Muscle of leg (tissue), 16 donors: ENCODE data around the gene ZNF365. TPM values are rescaled to one million over a fixed set of nuclear protein-coding genes. Genes with fewer than 3 reads are reported as not detected.

Experiments
- DNase-seq: peaks from one replicate; pipeline ENCODE4 v3.0.0; 2013
- H3K27ac ChIP-seq: one replicate; pipeline ENCODE4 v1.5.1; 2013; ENCODE audit warnings: mild to moderate bottlenecking, low read length, control low read depth
- H3K27me3 ChIP-seq: one replicate; pipeline ENCODE4 v1.6.1; 2013; ENCODE audit warnings: low read length; ENCODE audit not compliant: control insufficient read depth, insufficient read depth
- H3K36me3 ChIP-seq: one replicate; pipeline ENCODE4 v1.6.1; 2013; ENCODE audit warnings: low read length; ENCODE audit not compliant: control insufficient read depth, insufficient read depth
- H3K4me1 ChIP-seq: one replicate; pipeline ENCODE4 v1.6.1; 2013; ENCODE audit warnings: low read length; ENCODE audit not compliant: control insufficient read depth, insufficient read depth
- H3K4me3 ChIP-seq: one replicate; pipeline ENCODE4 v1.5.1; 2013; ENCODE audit warnings: low read length, control low read depth
- H3K9me3 ChIP-seq: replicated peaks from 2 replicates; pipeline ENCODE4 v1.6.1; 2013; ENCODE audit warnings: low read depth, low read length; ENCODE audit not compliant: control insufficient read depth
- WGBS: methylation state at CpG from one replicate; pipeline ENCODE4 v1.1.5; 2013; ENCODE audit warnings: missing lambda C conversion rate; ENCODE audit not compliant: insufficient coverage; 5-methylcytosine and 5-hydroxymethylcytosine counted together
- long read RNA-seq, 11 donors: transcript quantifications; one replicate each; lab custom pipeline, GENCODE V29; 2026
- polyA plus RNA-seq, 8 donors: library from polyadenylated mRNA; unstranded; fragments of 120-200 nt; gene quantifications; one replicate each; pipeline versions ENCODE4 v1.2.1 to v1.2.3, GENCODE V29; 2013; ENCODE audit warnings: inconsistent platforms in 1 of 8, low replicate concordance in 1 of 8; ENCODE audit not compliant: insufficient read length in 8 of 8, insufficient read depth in 1 of 8
- total RNA-seq: library from RNA; stranded (reverse); fragments of 120-200 nt; gene quantifications from one replicate; pipeline ENCODE4 v1.2.4, GENCODE V29; 2013

Gene ZNF365, protein sequence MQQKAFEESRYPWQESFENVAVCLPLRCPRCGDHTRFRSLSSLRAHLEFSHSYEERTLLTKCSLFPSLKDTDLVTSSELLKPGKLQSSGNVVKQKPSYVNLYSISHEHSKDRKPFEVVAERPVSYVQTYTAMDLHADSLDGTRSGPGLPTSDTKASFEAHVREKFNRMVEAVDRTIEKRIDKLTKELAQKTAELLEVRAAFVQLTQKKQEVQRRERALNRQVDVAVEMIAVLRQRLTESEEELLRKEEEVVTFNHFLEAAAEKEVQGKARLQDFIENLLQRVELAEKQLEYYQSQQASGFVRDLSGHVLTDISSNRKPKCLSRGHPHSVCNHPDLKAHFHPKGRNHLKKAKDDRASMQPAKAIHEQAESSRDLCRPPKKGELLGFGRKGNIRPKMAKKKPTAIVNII
- total RNA-seq (0.13 TPM), polyA plus RNA-seq (under 1 TPM; 0.05 to 0.30 (median 0.17) TPM)
- long read RNA-seq, donor 1: 0 reads
- long read RNA-seq, donor 2: 0 reads
- long read RNA-seq, donor 3: 0 reads
- long read RNA-seq, donor 4: 0 reads
- long read RNA-seq, donor 5: 0 reads
- long read RNA-seq, donor 6: 0 reads
- long read RNA-seq, donor 7: 0 reads
- long read RNA-seq, donor 8: 0 reads
- long read RNA-seq, donor 9: 0 reads
- long read RNA-seq, donor 10: 0 reads
- long read RNA-seq, donor 11: 0 reads

DNA sequence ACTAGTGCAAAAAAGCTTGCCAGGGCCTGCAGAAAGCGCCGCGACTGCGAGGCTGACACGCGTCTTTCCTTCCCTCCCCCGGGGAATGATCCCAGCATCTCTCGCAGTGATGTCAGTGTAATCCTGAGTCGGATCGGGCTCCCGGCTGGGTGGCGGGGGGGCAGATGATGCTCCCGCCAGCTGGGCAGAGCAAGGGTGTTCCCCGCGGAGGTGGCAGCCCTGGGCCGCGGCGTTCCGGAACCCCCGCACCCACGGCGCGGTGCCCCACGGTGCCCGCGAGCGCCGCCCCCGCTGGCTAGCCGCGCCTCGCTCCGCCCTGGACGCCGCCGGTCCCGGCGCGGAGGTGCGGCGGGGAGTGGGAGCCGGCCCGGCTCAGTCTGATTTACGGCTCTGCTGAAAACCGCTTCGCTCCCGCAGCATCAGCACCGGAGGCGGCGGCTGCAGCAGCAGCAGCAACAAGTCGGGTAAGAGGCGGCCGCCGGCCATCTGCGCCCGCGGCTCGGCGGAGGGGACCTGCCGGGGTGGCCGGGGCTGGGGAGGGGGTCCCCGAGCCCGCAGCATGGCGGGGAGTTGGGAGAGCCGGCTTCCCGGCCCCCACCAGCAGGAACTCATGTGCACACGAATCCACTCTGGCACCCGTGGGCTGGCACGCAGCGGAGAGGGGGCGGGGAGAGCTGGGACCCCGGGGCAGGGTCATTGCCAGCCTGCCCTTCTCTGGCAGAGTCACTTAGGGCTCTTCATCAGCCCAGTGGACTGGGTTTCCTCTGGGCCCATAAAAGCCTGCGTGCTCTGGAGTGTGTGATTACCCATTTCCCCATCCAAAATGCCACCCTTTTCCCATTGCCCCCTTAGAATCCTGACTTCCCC, at the start of gene ZNF365:
TSS of gene ZNF365 (plus strand) at position 375 of the 867 bp plus-strand sequence. CDS start 1,825 bp downstream, outside the sequence.
- Histone ChIP-seq H3K4me1 (peaks cover 8% of the 10 kb centered on the region), H3K36me3 (no peaks in the 10 kb centered on the region), H3K27me3 (peaks cover 15% of the 10 kb centered on the region), H3K4me3 (peak within 1 kb of the TSS; percentile 44), H3K9me3 (no peaks in the 10 kb centered on the region), H3K27ac (no peak within 1 kb of the TSS)
- WGBS: 1% methylated on average over 70 of the region's 73 CpGs
- DNase-seq: peak; percentile 44

DNA sequence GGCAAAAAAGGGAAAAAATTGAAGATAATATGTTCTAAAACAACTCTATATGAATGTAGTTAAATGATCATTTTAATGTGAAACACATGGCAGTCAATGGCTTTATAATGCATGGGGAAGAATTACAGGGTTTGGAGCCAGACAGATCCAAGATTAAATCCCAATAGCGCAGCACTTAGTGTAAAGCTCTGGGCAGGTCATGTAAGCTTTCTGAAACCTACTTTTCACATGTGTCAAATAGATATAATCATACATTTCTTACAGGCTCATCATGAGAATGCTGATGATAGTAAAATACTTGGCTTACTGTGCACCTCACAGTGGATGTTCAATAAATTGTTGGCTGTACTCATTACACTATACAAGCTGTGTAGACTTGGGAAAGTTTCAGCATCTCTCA, 48.0 kb upstream of the ZNF365 start:
- no CpG with 5 or more reads among the region's 1 CpG for WGBS
- no peaks in the 10 kb centered on the region for H3K27me3 ChIP-seq
- H3K4me3 ChIP-seq: no peak overlapping the region
- no peaks in the 10 kb centered on the region for H3K4me1 ChIP-seq
- H3K36me3 ChIP-seq: no peaks in the 10 kb centered on the region
- peak overlapping the region; percentile 59 for H3K27ac ChIP-seq
- peak; percentile 96 for DNase-seq
- H3K9me3 ChIP-seq: no peaks in the 10 kb centered on the region

DNA sequence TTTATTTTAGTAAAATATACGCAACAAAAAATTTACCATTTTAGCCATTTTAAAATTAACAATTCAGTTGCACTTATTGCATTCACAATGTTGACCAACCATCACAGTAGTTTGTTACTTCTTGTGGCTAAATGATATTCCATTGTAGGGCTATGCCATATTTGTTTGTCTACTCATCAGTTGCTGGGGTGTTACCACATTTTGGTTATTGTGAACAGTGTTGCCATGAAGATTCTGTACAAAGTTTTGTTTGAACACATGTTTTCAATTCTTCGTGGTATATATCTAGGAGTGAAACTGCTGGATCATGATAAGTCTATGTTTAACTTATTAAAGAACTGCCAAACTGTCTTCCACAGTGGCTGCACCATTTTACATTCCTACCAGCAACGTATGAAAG, 46.3 kb upstream of the ZNF365 start:
- no peaks in the 10 kb centered on the region for H3K36me3 ChIP-seq
- DNase-seq: no peak
- H3K4me3 ChIP-seq: no peak overlapping the region
- no peak overlapping the region for H3K27ac ChIP-seq
- H3K9me3 ChIP-seq: no peaks in the 10 kb centered on the region
- H3K4me1 ChIP-seq: no peaks in the 10 kb centered on the region
- no CpG with 5 or more reads among the region's 3 CpGs for WGBS
- no peaks in the 10 kb centered on the region for H3K27me3 ChIP-seq

DNA sequence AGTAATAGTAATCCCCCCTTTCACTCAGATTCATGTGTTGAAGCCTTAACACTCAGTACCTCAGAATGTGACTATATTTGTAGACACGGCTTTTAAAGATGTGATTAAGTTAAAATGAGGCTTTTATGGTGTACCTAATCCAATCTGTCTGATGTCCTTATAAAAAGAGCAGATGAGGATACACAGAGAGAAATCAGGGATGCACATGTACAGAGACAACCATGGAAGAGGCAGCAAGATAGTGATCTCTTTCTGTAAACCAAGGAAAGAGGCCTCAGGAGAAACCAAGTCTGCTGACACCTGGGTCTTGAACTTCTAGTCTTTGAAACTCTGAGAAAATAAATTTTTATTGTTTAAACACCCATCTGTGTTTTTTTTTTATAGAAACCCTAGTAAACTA, 44.0 kb upstream of the ZNF365 start:
- Histone ChIP-seq H3K27me3 (no peaks in the 10 kb centered on the region), H3K4me1 (no peaks in the 10 kb centered on the region), H3K9me3 (no peaks in the 10 kb centered on the region), H3K4me3 (no peak overlapping the region), H3K36me3 (no peaks in the 10 kb centered on the region), H3K27ac (no peak overlapping the region)
- WGBS: 80% methylated on average over 1 of the region's 1 CpG
- DNase-seq: no peak

DNA sequence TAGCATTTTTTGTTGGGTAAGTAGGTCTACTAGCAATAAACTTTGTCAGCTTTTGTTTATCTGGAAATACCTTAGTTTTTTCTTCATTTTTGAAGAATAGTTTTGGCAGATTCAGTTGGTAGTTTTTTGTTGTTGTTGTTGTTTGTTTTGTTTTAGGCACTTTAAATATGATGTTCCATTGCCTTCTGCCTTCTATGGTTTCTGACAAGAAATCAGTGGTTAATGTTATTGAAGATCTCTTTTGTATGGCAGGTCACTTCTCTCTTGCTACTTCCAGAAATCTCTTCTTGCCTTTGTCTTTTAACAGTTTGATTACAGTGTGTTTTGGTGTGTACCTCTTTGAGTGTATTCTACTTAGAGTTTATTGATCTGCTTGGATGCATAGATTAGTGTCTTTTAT, 41.8 kb upstream of the ZNF365 start:
- Histone ChIP-seq H3K4me1 (no peaks in the 10 kb centered on the region), H3K36me3 (no peaks in the 10 kb centered on the region), H3K27me3 (no peaks in the 10 kb centered on the region), H3K9me3 (no peaks in the 10 kb centered on the region), H3K27ac (no peak overlapping the region), H3K4me3 (no peak overlapping the region)
- DNase-seq: no peak

DNA sequence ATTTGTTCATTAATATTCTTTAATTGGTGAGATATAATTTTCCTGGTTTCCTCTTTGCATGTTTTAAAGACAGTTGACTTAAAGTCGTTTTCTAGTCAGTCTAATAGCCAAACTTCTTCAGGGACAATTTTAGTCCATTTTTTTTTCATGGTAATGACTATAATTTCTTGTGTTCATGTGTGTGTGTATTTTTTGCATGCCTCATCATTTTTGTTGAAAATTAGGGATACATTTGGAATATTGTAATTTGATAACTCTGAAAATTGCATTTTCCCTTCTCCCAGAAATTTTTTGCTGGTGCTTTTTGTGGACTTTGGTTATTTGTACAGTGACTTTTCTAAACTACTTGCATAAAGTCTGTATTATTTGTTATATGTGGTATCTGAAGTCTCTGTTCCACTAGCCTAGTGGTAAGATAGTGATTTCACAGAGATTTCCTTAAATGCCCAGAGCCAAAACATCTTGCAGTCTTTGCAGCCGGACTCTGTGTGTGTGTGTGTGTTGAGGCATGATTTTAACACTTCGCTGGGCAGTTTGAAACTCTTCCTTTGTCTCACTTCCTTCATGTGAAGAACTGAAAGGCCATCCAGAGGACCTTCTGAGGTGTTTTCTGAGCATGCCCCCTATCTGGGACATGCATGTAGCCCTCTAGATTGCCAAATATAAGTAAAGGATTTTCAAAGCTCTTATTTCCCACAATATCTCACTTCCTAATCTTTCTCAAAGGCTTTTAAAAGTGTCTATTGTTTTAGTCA, 40.9 kb upstream of the ZNF365 start:
- Histone ChIP-seq H3K27ac (no peak overlapping the region), H3K9me3 (no peaks in the 10 kb centered on the region), H3K4me3 (no peak overlapping the region), H3K4me1 (no peaks in the 10 kb centered on the region), H3K27me3 (no peaks in the 10 kb centered on the region), H3K36me3 (no peaks in the 10 kb centered on the region)
- no CpG with 5 or more reads among the region's 3 CpGs for WGBS
- DNase-seq: no peak

DNA sequence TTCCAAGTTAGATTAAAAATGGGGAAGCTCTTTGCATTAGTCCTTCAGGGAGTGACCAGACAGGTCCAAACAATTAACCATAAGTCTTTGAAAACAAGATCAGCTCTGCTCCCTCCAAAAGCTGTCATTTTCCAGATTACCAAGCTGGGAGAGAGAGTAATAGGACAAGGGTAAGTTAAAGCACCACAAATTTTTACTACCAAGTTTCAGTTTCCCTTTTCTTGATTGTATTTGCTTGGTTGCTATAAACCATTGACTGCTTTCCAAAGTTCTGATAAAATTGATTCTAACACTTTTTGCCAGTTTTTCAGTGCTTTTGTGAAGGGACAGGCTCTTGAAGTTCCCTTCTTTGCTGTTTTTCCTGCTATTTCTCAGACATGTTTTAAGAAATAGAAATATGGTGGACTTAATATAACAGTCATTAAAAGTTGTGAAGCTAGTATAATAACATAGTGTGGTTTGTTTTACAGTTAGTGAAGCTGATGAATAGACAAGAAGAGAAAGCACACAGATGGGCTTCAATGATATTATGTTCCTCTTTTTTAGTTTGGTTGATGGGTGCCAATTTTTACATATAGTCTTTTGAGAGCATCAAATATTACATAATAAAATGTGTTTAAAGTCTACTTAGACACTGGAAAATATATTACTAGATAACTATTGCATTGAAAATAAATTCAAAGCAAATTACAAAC, 40.0 kb upstream of the ZNF365 start:
- Histone ChIP-seq H3K4me1 (no peaks in the 10 kb centered on the region), H3K9me3 (no peaks in the 10 kb centered on the region), H3K36me3 (no peaks in the 10 kb centered on the region), H3K4me3 (no peak overlapping the region), H3K27me3 (no peaks in the 10 kb centered on the region), H3K27ac (no peak overlapping the region)
- no peak for DNase-seq

DNA sequence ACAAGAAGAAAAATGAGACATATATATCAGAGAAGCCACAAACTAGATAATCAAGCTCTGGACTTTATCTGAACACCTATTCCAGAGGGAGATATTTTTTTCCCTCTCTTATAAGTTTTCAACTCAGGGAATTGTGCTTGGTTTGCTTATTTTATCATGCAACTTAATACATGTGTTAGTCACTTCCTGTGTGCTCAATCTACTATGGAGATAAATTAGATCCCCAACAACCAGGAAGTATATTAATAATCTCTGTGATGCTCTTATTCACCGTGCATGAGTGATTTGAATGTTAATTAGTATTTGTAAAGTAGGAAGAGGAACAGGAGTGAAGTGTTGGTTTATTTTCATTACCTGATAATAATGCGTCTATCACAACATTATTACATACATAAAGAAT, 38.8 kb upstream of the ZNF365 start:
- no peak for DNase-seq
- no peak overlapping the region for H3K27ac ChIP-seq
- no peaks in the 10 kb centered on the region for H3K36me3 ChIP-seq
- no peak overlapping the region for H3K4me3 ChIP-seq
- H3K27me3 ChIP-seq: no peaks in the 10 kb centered on the region
- no CpG with 5 or more reads among the region's 2 CpGs for WGBS
- H3K4me1 ChIP-seq: no peaks in the 10 kb centered on the region
- no peaks in the 10 kb centered on the region for H3K9me3 ChIP-seq

DNA sequence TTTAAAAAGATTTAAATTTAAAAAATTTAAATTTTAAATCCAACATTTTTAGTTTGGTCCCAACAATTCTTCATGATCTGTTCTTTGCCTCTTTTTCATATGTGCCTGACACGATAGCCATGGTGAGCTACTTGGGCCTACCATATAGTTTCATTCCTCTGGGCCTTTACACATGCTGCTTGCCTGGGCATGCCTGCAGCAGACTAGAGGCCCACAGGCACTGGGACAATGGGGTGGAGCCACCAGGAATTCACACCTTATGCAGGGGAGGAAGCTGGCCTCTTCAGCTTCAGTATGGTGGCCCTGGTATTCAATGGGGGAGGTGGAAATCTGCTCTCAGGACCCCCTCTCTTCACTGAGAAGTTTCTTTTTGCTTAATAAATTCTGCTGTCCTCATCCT, 37.8 kb upstream of the ZNF365 start:
- no peak overlapping the region for H3K27ac ChIP-seq
- no peaks in the 10 kb centered on the region for H3K27me3 ChIP-seq
- no peak for DNase-seq
- H3K36me3 ChIP-seq: no peaks in the 10 kb centered on the region
- WGBS: 86% methylated on average over 1 of the region's 1 CpG
- no peaks in the 10 kb centered on the region for H3K4me1 ChIP-seq
- no peak overlapping the region for H3K4me3 ChIP-seq
- H3K9me3 ChIP-seq: peaks cover 4% of the 10 kb centered on the region
